ENCODE measurements around the gene STIM1. TPM values are rescaled to one million over a fixed set of nuclear protein-coding genes. Genes with fewer than 3 reads are reported as not detected.
A peak's percentile ranks its signal among the peaks of the same experiment; 100 is the strongest.
"Not testable (repeated sequence)": the region's sequence is repeated elsewhere in the genome, so short reads cannot be mapped to it uniquely, and the experiment has no call there.

The STIM1 gene
- total RNA-seq, 6 experiments from 2014 or later: 36.4 to 48.0 (median 40.5) TPM

DNA sequence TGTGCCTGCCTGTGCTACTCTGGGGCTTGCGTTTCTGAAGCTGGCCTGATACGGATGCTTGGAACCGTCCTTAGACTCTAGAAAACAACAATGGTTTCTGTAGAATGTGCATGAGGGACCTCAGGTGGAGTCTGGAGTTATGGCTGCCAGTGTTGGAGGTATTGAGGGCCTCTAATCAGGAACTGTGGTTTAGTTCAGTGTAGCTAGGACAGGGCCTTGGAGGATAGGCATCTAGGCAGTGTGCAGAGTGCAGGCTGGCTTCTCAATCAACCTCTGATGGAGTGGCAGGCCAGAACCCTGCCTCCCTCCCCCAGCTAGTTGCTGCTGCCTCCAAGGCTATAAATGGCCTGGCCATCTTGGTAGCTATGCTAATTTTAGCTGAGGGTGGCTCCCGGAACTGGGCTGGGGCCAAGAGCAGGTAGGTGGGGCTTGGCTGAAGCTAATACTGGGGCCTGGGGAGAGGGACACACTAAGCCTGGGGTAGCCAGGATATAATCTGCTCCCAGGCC lies 4.0 kb downstream of the STIM1 start:
- DNase-seq: peak in 2 of 3 donors; percentile 48 to 63
- Histone ChIP-seq H3K4me3 (no peak overlapping the region), H3K36me3 (no peaks in the 10 kb centered on the region), H3K4me1 (peaks cover 0 to 58% (median 20%) of the 10 kb centered on the region in 4 donors), H3K27me3 (no peaks in the 10 kb centered on the region), H3K9me3 (no peaks in the 10 kb centered on the region), H3K27ac (peak overlapping the region in 1 of 3 donors; percentile 0)
- 57% methylated on average over 4 of the region's 4 CpGs for WGBS (ENCODE audit: insufficient coverage, low coverage, low lambda C conversion rate, missing lambda C conversion rate)
- intact Hi-C loops (cut with DNase I): loop anchor here (10.0 kb wide), 2 partner anchors 75 to 215 kb away; no protein-coding TSS in a partner anchor
- no peak for TF ChIP-seq POLR2A (IDR thresholded peaks at IDR 0.05)
- TF ChIP-seq, protein P1, sequence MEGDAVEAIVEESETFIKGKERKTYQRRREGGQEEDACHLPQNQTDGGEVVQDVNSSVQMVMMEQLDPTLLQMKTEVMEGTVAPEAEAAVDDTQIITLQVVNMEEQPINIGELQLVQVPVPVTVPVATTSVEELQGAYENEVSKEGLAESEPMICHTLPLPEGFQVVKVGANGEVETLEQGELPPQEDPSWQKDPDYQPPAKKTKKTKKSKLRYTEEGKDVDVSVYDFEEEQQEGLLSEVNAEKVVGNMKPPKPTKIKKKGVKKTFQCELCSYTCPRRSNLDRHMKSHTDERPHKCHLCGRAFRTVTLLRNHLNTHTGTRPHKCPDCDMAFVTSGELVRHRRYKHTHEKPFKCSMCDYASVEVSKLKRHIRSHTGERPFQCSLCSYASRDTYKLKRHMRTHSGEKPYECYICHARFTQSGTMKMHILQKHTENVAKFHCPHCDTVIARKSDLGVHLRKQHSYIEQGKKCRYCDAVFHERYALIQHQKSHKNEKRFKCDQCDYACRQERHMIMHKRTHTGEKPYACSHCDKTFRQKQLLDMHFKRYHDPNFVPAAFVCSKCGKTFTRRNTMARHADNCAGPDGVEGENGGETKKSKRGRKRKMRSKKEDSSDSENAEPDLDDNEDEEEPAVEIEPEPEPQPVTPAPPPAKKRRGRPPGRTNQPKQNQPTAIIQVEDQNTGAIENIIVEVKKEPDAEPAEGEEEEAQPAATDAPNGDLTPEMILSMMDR (IDR thresholded peaks at IDR 0.05): no peak
- no peak for ATAC-seq

DNA sequence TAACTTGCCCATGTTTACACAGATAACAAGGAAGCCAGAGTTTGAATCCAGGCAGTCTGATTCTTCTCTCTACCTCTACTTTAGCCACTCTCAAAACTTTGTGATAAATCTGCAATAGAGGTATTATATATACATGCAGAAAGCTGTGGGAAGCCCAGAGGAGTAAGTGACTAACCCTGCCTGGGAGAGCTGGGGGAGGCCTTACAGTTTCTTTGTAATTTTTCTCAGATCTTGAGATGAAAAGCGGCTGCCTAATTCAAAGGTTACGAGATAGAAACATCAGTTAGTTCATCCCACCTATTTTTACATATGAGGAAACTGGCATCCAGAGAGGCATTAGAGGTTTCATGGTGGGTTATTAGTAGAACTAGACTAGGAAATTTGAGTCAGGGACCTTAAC lies 4.9 kb downstream of the STIM1 start:
- WGBS (ENCODE audit: insufficient coverage, low coverage, low lambda C conversion rate, missing lambda C conversion rate): 76% methylated on average over 2 of the region's 2 CpGs
- peak overlapping the region in 1 of 3 donors; percentile 1 for H3K27ac ChIP-seq
- peaks cover 0 to 67% (median 23%) of the 10 kb centered on the region in 4 donors for H3K4me1 ChIP-seq

DNA sequence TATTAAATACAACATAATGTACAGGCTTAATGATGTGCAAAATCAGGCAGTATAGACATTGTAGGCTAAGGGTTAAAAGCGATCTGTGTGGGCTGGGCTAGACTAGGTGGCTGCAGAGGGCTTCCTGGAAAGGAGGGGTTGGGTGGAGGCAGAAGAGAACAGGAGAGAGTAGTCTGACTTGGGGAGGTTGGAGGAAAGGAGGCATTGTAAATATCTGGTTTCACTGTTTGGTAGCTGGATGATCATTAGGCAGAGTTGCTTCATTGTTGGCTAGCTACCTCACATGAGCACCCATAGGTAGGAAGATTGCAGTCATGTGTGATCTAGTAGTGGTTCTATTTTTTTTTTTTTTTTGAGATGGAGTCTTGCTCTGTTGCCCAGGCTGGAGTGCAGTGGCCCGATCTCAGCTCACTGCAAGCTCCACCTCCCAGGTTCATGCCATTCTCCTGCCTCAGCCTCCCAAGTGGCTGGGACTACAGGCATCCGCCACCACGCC lies 5.5 kb downstream of the STIM1 start:
- H3K27me3 ChIP-seq; H3K9me3 ChIP-seq; H3K36me3 ChIP-seq; H3K4me3 ChIP-seq; DNase-seq; intact Hi-C loops (cut with DNase I): not testable (repeated sequence)
- Histone ChIP-seq H3K27ac (peak overlapping the region in 1 of 3 donors; percentile 1), H3K4me1 (peaks cover 0 to 73% (median 27%) of the 10 kb centered on the region in 4 donors)
- peak; percentile 38 to 60 (median 44) for ATAC-seq
- 72% methylated on average over 4 of the region's 4 CpGs for WGBS (ENCODE audit: insufficient coverage, low coverage, low lambda C conversion rate, missing lambda C conversion rate)

More for the DNA sequence above, 4.9 kb downstream of the STIM1 start:
- Histone ChIP-seq H3K4me3 (no peak overlapping the region), H3K36me3 (no peaks in the 10 kb centered on the region), H3K9me3 (no peaks in the 10 kb centered on the region), H3K27me3 (no peaks in the 10 kb centered on the region)
- DNase-seq (no peak), ATAC-seq (no peak)
- TF ChIP-seq, protein P1 (IDR thresholded peaks at IDR 0.05): no peak
- no peak for TF ChIP-seq POLR2A (IDR thresholded peaks at IDR 0.05)
- intact Hi-C loops (cut with DNase I): no loop called here

DNA sequence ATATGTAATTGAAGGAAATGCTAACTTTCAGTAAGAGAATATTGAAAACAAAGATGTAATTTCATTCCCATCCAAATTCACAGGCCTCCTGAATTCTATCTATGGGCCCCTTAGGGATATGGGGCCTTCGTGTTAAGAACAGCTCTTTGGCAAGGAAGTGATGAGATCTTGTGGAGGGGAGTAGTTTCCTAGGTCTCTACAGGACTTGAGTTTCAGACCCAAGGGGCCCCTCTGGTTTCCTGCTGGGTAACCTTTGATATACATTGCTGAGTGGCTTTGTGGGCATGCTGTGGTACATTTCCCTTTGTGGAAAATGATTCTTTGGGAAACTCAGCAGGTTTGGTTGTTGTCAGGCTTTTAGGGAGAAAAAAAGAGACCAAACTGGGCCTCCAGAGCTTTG lies 6.2 kb downstream of the STIM1 start:
- H3K9me3 ChIP-seq: no peaks in the 10 kb centered on the region
- 17% methylated on average over 1 of the region's 1 CpG for WGBS (ENCODE audit: insufficient coverage, low coverage, low lambda C conversion rate, missing lambda C conversion rate)
- DNase-seq (no peak), ATAC-seq (no peak)
- no peaks in the 10 kb centered on the region for H3K36me3 ChIP-seq
- TF ChIP-seq POLR2A (IDR thresholded peaks at IDR 0.05): no peak
- TF ChIP-seq, protein P1 (IDR thresholded peaks at IDR 0.05): no peak
- H3K4me1 ChIP-seq: peaks cover 0 to 80% (median 31%) of the 10 kb centered on the region in 4 donors
- intact Hi-C loops (cut with DNase I): no loop called here
- no peak overlapping the region for H3K4me3 ChIP-seq
- no peak overlapping the region for H3K27ac ChIP-seq
- H3K27me3 ChIP-seq: no peaks in the 10 kb centered on the region

DNA sequence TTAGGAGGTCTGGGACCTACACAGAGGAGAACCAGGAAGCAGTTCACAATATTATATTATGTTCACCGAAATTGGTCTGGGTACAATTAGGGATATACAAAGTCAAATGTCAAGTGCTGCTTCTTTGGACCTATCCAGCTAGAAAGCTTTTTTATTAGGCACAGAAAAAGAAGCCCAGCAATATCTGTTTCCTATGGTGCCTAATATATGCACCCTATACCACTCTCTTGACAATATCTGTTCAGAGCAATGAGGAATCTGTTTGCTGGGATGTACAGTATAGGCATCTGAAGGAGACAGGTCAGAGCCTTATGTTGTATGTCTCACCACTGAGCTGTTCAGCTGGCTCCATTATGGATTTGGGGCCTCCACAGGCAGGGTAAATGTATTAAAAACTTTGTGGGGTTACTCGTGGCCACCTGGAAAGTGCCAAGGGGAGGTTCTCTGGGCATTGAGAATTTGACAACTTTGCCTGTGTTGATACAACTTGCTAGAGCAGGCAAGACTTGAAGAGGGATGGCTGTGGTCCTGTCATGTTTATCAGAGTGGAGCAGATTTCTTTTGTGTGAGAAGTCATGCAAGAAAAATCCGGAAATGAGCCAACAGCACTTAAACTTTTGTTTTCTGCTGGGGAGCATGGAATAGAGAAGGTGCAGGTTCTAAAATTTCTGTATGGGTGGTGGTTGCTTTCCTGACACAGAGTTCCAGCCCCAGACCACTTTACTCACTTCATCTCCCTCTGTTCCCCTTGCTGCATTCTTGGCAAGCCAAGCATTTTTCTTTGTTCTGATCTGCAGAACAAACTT lies 10.1 kb downstream of the STIM1 start:
- peaks cover 0 to 59% (median 16%) of the 10 kb centered on the region in 4 donors for H3K4me1 ChIP-seq
- ATAC-seq (peak; percentile 8 to 13 (median 10)), DNase-seq (no peak)
- intact Hi-C loops (cut with DNase I): no loop called here
- 31% methylated on average over 3 of the region's 3 CpGs for WGBS (ENCODE audit: insufficient coverage, low coverage, low lambda C conversion rate, missing lambda C conversion rate)
- no peaks in the 10 kb centered on the region for H3K9me3 ChIP-seq
- no peaks in the 10 kb centered on the region for H3K36me3 ChIP-seq
- H3K27ac ChIP-seq: peak overlapping the region; percentile 72 to 84 (median 75)
- H3K4me3 ChIP-seq: no peak overlapping the region
- TF ChIP-seq, protein P1 (IDR thresholded peaks at IDR 0.05): no peak
- no peak for TF ChIP-seq POLR2A (IDR thresholded peaks at IDR 0.05)
- H3K27me3 ChIP-seq: no peaks in the 10 kb centered on the region

Data from right lobe of liver (tissue), 6 donors.